Hepatocyte (in vitro differentiated cells): ENCODE data around the gene MCAT. TPM values are rescaled to one million over a fixed set of nuclear protein-coding genes. Genes with fewer than 3 reads are reported as not detected.

Source experiments
- DNase-seq: peaks from one replicate; pipeline ENCODE4 v3.0.0-alpha.2; 2016; ENCODE audit warnings: low spot score
- H2AFZ ChIP-seq: fragments of 200-600 bp; sonication (generic); 2 replicates; pipeline ENCODE4 v1.6.0; 2016; ENCODE audit warnings: antibody characterized with exemption, mild to moderate bottlenecking
- H3K27ac ChIP-seq: fragments of 200-600 bp; sonication (generic); 2 replicates; pipeline ENCODE4 v1.5.1; 2016; ENCODE audit warnings: mild to moderate bottlenecking
- H3K27me3 ChIP-seq: fragments of 200-600 bp; sonication (generic); 2 replicates; pipeline ENCODE4 v1.6.1; 2016
- H3K36me3 ChIP-seq: fragments of 200-600 bp; sonication (generic); replicated peaks from 2 replicates; pipeline ENCODE4 v1.5.1; 2016; ENCODE audit warnings: low read depth; ENCODE audit not compliant: insufficient read depth
- H3K4me1 ChIP-seq: fragments of 200-600 bp; sonication (generic); 2 replicates; pipeline ENCODE4 v1.5.1; 2016; ENCODE audit warnings: mild to moderate bottlenecking, moderate library complexity; ENCODE audit not compliant: insufficient read depth
- H3K4me2 ChIP-seq: fragments of 200-600 bp; sonication (generic); 2 replicates; pipeline ENCODE4 v1.6.0; 2016
- H3K4me3 ChIP-seq: fragments of 200-600 bp; sonication (generic); 2 replicates; pipeline ENCODE4 v1.5.1; 2016; ENCODE audit warnings: mild to moderate bottlenecking
- H3K79me2 ChIP-seq: fragments of 200-600 bp; sonication (generic); 2 replicates; pipeline ENCODE4 v1.6.0; 2017; ENCODE audit warnings: mild to moderate bottlenecking
- H3K9me2 ChIP-seq: fragments of 200-600 bp; sonication (generic); replicated peaks from 2 replicates; pipeline ENCODE4 v1.6.0; 2017; ENCODE audit warnings: mild to moderate bottlenecking; ENCODE audit not compliant: insufficient read depth
- H3K9me3 ChIP-seq: fragments of 200-600 bp; sonication (generic); 2 replicates; pipeline ENCODE4 v1.5.1; 2016; ENCODE audit warnings: low read depth, mild to moderate bottlenecking
- H4K20me1 ChIP-seq: fragments of 200-600 bp; sonication (generic); 2 replicates; pipeline ENCODE4 v1.6.0; 2016; ENCODE audit warnings: mild to moderate bottlenecking; ENCODE audit not compliant: insufficient read depth, poor library complexity, severe bottlenecking
- EZH2 ChIP-seq: fragments of 200-600 bp; sonication (generic); IDR thresholded peaks from 2 replicates; pipeline ENCODE4 v1.6.1; 2016; ENCODE audit warnings: antibody characterized with exemption, mild to moderate bottlenecking, borderline replicate concordance
- WGBS: methylation state at CpG from one replicate; pipeline ENCODE4 v1.1.6; 2016; ENCODE audit warnings: low lambda C conversion rate; ENCODE audit errors: missing lambda C conversion rate; 5-methylcytosine and 5-hydroxymethylcytosine counted together
- polyA plus RNA-seq: library from polyadenylated mRNA; unstranded; fragments of >200 nt; fragmentation: Nextera tagmentation; extraction: Ambion mirVana; gene quantifications from 2 replicates; pipeline ENCODE4 v1.2.1, GENCODE V29; 2016
- total RNA-seq: library from RNA; depleted of rRNA; stranded (reverse); fragments of >200 nt; gene quantifications from 2 replicates; pipeline ENCODE4 v1.2.3, GENCODE V29; 2014
- TF ChIP-seq, protein P1 (sequence below): fragments of 200-600 bp; sonication (generic); IDR thresholded peaks from 2 replicates; pipeline ENCODE4 v1.5.1; 2016; ENCODE audit warnings: antibody characterized with exemption, mild to moderate bottlenecking; ENCODE audit not compliant: poor library complexity

The MCAT gene, protein sequence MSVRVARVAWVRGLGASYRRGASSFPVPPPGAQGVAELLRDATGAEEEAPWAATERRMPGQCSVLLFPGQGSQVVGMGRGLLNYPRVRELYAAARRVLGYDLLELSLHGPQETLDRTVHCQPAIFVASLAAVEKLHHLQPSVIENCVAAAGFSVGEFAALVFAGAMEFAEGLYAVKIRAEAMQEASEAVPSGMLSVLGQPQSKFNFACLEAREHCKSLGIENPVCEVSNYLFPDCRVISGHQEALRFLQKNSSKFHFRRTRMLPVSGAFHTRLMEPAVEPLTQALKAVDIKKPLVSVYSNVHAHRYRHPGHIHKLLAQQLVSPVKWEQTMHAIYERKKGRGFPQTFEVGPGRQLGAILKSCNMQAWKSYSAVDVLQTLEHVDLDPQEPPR
- total RNA-seq (14.6 and 16.9 TPM in 2 replicates), polyA plus RNA-seq (18.3 and 24.9 TPM in 2 replicates)

GRCh38 chr22:43142880-43143562 lies at the start of gene MCAT:
TSS of gene MCAT (minus strand) at chr22:43143398. CDS start at chr22:43143348, 50 bp downstream.
- no peak for TF ChIP-seq EZH2
- H3K36me3 ChIP-seq: peaks cover 2% of the 10 kb centered on the region
- H2AFZ ChIP-seq: peak within 1 kb of the TSS; percentile 100
- H3K4me3 ChIP-seq: peak within 1 kb of the TSS; percentile 90
- H3K27ac ChIP-seq: peak within 1 kb of the TSS; percentile 90
- peak; percentile 90 for DNase-seq
- peaks cover 12% of the 10 kb centered on the region for H3K4me1 ChIP-seq
- H3K9me2 ChIP-seq: no peaks in the 10 kb centered on the region
- no peaks in the 10 kb centered on the region for H4K20me1 ChIP-seq
- no peaks in the 10 kb centered on the region for H3K27me3 ChIP-seq
- peak within 1 kb of the TSS; percentile 97 for H3K4me2 ChIP-seq
- H3K79me2 ChIP-seq: peaks cover 23% of the 10 kb centered on the region
- WGBS: 2% methylated on average over 53 of the region's 83 CpGs
- no peaks in the 10 kb centered on the region for H3K9me3 ChIP-seq

GRCh38 chr22:43191831-43192230 lies 48.6 kb upstream of the MCAT start:
- Histone ChIP-seq H3K27ac (no peak overlapping the region), H3K4me1 (peaks cover 6% of the 10 kb centered on the region), H3K9me3 (no peaks in the 10 kb centered on the region), H3K79me2 (no peaks in the 10 kb centered on the region), H4K20me1 (no peaks in the 10 kb centered on the region), H3K27me3 (no peaks in the 10 kb centered on the region), H3K4me2 (no peak overlapping the region), H3K4me3 (no peak overlapping the region), H2AFZ (no peak overlapping the region), H3K9me2 (no peaks in the 10 kb centered on the region), H3K36me3 (no peaks in the 10 kb centered on the region)
- TF ChIP-seq, protein P1, sequence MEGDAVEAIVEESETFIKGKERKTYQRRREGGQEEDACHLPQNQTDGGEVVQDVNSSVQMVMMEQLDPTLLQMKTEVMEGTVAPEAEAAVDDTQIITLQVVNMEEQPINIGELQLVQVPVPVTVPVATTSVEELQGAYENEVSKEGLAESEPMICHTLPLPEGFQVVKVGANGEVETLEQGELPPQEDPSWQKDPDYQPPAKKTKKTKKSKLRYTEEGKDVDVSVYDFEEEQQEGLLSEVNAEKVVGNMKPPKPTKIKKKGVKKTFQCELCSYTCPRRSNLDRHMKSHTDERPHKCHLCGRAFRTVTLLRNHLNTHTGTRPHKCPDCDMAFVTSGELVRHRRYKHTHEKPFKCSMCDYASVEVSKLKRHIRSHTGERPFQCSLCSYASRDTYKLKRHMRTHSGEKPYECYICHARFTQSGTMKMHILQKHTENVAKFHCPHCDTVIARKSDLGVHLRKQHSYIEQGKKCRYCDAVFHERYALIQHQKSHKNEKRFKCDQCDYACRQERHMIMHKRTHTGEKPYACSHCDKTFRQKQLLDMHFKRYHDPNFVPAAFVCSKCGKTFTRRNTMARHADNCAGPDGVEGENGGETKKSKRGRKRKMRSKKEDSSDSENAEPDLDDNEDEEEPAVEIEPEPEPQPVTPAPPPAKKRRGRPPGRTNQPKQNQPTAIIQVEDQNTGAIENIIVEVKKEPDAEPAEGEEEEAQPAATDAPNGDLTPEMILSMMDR: no peak
- TF ChIP-seq EZH2: no peak
- DNase-seq: no peak

DNA sequence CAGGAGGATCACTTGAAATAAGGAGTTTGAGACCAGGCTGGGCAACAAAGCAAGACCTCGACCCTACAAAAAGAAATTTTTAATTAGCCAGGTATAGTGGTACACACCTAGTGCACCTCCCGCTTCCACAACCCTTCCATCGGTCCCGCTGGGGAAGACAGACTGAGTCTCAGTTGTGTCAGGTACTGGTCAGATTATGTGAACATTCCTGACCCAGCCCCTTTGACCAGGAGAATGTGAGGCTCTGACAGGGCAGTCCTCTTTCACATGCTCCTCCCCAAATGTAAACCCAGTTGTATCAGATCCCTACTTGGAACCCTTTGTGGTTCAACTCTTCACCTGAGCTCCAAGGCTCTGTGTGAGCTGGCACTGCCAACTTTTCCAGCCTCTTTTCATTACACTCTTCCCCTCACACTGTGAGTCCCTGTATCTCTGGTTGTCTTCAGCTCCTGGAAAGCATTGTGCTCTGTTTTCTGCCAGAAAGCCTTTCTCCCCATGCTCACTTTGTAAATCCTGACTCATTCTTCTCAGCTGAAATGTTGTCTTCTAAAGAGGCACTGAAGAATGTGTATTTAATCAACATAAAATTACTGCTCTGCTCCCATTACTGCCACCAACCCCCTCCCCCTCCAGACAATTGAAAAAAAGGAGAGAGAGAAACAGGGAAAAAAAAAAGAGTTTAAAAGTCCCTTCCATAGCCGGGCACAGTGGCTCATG lies 45.8 kb upstream of the MCAT start:
- Histone ChIP-seq H3K4me3 (no peak overlapping the region), H3K79me2 (peaks cover 19% of the 10 kb centered on the region), H3K4me2 (no peak overlapping the region), H3K27ac (no peak overlapping the region), H4K20me1 (no peaks in the 10 kb centered on the region), H3K27me3 (no peaks in the 10 kb centered on the region), H2AFZ (no peak overlapping the region), H3K4me1 (peaks cover 26% of the 10 kb centered on the region), H3K36me3 (no peaks in the 10 kb centered on the region), H3K9me2 (no peaks in the 10 kb centered on the region), H3K9me3 (no peaks in the 10 kb centered on the region)
- 83% methylated on average over 5 of the region's 5 CpGs for WGBS
- TF ChIP-seq, protein P1: no peak
- no peak for DNase-seq
